IPS-18c (cell line): ENCODE data around the gene CREBRF.
"Not testable (repeated sequence)": the region's sequence is repeated elsewhere in the genome, so short reads cannot be mapped to it uniquely, and the experiment has no call there.

Source experiments
- H3K4me3 ChIP-seq: 2 replicates; pipeline ENCODE4 v1.7.0; 2013; ENCODE audit warnings: low read depth, mild to moderate bottlenecking, low read length, moderate library complexity; ENCODE audit not compliant: insufficient read depth
- H3K9me3 ChIP-seq: one replicate; pipeline ENCODE4 v1.6.1; 2013; ENCODE audit warnings: mild to moderate bottlenecking, low read length, moderate library complexity; ENCODE audit not compliant: control insufficient read depth, insufficient read depth

The CREBRF gene

GRCh38 chr5:173057062-173057924 lies 1.1 kb downstream of the CREBRF start:
- Histone ChIP-seq H3K4me3 (peak overlapping the region; percentile 94), H3K9me3 (no peaks in the 10 kb centered on the region)

DNA sequence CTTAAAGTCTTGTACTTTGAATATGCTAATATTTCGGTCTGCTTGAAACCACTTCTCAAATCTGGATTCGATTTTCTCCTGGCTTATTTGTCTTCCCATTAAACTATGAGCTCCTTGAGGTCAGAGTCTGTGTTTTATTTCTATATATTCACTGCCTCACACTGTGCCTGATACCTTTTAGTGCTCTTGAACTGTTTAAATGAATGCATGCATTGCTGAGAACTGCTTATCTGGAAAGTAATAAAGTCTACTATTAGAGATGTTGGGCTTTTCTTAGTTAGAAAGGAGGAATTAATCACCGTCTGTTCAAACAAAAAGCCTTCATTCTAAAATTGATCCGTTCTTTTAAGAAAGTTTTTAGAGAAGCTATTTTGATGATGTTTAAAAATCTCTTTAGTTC lies 6.0 kb downstream of the CREBRF start:
- H3K4me3 ChIP-seq = no peak overlapping the region
- no peaks in the 10 kb centered on the region for H3K9me3 ChIP-seq

GRCh38 chr5:173065155-173065554 lies 9.0 kb downstream of the CREBRF start:
- no peak overlapping the region for H3K4me3 ChIP-seq
- H3K9me3 ChIP-seq = no peaks in the 10 kb centered on the region

DNA sequence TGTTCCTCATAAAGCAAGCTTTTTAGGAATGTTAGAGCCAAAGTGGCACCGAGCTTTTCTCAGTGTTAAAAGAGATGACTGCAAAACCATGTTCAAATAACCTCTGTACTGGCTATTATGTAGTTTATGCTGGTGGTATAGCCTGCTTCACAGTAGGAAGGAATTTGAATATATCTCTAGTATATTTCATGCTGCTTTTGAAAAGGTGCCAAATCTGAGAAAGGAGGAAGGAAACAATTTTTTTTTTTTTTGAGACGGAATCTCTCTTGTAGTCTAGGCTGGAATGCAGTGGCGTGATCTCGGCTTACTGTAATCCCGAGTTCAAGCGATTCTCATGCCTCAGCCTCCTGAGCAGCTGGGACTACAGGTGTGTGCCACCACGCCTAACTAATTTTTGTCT lies 13.5 kb downstream of the CREBRF start:
- no peaks in the 10 kb centered on the region for H3K9me3 ChIP-seq

DNA sequence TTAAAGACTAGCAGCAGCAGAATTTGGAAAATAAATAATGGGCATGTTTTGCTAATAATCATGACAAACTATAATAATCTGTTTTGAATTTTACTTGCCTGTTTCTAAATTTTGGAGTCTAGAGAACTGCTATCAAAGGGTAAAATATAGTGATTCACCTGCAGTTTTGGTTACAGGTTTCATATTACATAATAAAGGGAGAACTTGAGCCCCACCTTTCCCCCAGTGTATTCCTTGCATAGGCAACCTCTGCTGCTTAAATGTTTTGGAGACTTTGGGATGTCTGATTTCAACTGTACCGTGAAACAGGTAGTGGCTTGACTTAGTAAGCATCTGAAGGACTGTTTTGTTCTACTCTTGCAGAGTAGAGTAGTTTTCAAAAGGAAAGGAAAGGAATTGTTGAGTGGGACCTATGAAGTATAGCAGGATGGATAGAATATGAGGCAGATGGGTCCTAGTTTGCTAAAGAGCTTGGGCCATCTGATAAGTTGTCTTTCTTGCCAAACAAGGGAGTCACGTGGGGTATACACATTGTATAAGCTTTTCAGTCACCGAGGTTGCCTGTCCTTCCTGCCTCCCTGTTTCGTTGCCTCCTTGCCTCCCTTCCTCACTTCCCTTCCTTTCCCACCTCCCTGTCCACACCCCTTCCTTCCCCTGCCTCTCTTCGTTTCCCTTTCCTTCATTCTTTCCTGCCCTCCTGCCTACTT lies 19.1 kb downstream of the CREBRF start:
- Histone ChIP-seq H3K9me3 (no peaks in the 10 kb centered on the region), H3K4me3 (no peak overlapping the region)

More for the DNA sequence above, 13.5 kb downstream of the CREBRF start:
- H3K4me3 ChIP-seq = no peak overlapping the region

GRCh38 chr5:173075970-173076369 lies 19.8 kb downstream of the CREBRF start:
- H3K9me3 ChIP-seq = no peaks in the 10 kb centered on the region
- H3K4me3 ChIP-seq = no peak overlapping the region

- H3K9me3 ChIP-seq, H3K4me3 ChIP-seq: not testable (repeated sequence)
Measured at GRCh38 chr5:173076471-173076870, 20.3 kb downstream of the CREBRF start.

GRCh38 chr5:173078878-173079277 lies 22.7 kb downstream of the CREBRF start:
- no peak overlapping the region for H3K4me3 ChIP-seq
- no peaks in the 10 kb centered on the region for H3K9me3 ChIP-seq

DNA sequence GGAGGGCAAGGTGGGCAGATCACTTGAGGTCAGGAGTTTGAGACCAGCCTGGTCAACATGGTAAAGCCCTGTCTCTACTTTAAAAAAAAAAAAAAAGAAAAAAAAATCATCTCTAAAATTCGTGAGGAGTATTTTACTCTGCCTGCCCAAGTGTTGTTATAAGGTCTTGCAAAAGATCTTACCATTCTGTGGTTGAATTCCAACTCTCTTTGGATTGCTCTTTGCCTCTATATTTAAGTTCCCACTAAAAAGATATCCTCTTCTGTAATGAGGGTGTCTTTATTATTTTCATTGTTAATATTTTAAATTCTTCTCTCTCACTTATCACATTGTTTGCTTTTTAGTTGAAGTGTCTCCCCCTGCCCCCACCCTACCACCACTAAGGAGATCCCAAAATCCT lies 33.4 kb downstream of the CREBRF start:
- Histone ChIP-seq H3K4me3 (no peak overlapping the region), H3K9me3 (no peaks in the 10 kb centered on the region)

- H3K4me3 ChIP-seq = no peak overlapping the region
- no peaks in the 10 kb centered on the region for H3K9me3 ChIP-seq
Measured at GRCh38 chr5:173090639-173091038, 34.5 kb downstream of the CREBRF start.

DNA sequence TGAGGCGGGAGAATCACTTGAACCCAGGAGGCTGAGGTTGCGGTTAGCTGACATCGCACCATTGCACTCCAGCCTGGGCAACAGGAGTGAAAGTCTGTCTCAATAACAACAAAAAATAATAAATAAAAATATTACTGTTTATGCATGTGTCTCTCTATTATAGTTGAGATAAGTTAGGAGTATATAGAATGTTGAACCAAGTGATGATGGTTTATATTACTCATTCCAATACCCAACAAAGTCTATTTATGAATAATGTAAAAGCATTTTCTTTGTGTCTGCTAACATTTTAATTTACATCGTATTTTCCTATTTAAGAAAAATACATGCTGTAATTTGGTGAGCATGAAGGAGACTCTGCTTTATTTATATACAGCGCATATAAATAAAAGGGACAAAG lies 35.8 kb downstream of the CREBRF start:
- H3K9me3 ChIP-seq = no peaks in the 10 kb centered on the region
- H3K4me3 ChIP-seq = no peak overlapping the region

DNA sequence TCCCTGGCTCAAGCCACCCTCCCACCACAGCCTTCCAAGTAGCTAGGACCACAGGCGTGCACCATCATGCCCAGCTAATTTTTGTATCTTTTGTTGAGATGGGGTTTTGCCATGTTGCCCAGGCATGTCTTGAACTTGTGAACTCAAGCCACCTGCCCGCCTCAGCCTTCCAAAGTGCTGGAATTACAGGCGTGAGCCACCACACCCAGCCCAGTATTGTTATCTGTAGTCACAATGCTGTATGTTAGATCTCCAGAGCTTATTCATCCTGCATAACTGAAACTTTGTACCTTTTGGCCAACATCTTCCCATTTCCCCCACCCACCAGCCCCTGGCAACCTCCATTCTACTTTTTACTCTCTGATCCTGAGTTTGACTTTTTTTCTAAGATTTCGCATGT lies 37.5 kb downstream of the CREBRF start:
- Histone ChIP-seq H3K9me3 (no peaks in the 10 kb centered on the region), H3K4me3 (no peak overlapping the region)

DNA sequence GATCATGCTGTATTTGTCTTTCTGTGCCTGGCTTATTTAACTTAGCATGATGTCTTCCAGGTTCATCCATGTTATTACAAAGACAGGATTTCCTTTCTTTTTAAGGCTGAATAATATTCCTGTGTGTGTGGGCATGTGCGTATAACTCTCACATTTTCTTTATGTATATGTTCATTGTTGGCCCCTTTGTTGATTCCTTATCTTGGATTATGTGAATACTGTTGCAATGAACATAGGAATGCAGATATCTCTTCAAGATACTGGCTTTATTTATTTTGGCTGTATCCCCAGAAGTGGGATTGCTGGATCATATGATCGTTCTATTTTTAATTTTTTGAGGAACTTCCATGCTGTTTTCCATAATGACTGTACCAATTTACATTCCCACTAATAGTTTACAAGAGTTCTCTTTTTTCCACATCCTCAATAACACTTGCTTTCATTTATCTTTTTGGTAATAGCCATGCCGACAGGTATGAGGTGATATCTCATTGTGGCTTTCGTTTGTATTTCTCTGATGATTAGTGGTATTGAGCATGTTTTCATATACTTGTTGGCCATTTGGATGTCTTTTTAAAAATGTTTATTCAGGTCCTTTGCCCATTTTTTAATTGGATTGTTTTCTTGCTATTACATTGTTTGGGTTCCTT lies 38.0 kb downstream of the CREBRF start:
- Histone ChIP-seq H3K4me3 (no peak overlapping the region), H3K9me3 (no peaks in the 10 kb centered on the region)

DNA sequence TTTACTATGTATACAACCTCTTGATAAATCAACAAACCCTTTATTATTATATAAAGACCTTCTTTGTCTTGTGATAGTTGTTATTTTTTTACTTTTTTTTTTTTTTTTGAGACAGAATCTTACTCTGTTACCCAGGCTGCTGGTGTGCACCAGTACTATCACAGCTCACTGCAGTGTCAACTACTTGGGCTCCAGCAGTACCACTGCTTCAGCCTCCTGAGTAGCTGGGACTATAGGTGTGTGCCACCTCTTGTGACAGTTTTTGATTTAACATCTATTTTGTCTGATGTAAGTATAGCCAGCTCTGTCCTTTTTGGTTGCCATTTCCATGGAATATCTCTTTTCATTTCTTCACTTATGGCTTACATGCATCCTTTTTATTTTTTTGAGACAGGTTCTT lies 42.6 kb downstream of the CREBRF start:
- no peaks in the 10 kb centered on the region for H3K9me3 ChIP-seq
- no peak overlapping the region for H3K4me3 ChIP-seq

- Histone ChIP-seq H3K4me3 (no peak overlapping the region), H3K9me3 (no peaks in the 10 kb centered on the region)
Measured at GRCh38 chr5:173099461-173099860, 43.3 kb downstream of the CREBRF start.

DNA sequence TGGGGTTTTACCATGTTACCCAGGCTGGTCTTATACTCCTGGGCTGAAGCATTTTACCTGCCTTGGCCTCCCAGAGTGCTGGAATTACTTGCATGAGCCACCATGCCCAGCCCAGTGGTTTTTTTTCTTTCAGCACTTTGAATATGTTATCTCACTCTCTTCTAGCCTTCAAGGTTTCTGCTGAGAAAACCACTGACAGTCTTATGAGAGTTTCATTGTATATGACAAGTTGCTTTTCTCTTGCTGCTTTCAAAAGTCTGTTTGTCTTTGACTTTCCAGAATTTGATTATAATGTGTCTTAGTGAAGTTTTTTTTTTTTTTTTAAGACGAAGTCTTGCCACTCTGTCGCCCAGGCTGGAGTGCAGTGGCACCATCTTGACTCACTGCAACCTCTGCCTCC lies 45.1 kb downstream of the CREBRF start:
- H3K4me3 ChIP-seq = no peak overlapping the region
- no peaks in the 10 kb centered on the region for H3K9me3 ChIP-seq

DNA sequence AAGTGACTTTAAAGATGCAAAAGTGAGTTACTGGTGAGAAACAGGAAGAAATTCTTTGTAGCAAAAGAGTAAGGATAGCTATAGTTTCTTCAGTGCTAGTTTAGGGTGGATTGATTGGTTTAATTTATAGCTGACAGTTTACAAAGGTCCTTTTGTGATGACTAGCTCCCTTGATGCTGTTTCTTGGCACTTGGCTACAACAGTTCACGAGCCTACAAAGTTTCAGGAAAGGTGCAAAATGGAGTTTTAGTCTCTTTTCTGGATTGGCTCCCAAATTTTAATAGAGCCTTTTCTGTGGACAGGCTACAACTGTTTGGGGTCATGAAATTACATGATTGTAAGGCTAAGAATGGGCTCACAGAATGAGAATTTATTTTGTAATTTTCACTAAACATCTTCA lies 47.3 kb downstream of the CREBRF start:
- Histone ChIP-seq H3K4me3 (no peak overlapping the region), H3K9me3 (no peaks in the 10 kb centered on the region)

DNA sequence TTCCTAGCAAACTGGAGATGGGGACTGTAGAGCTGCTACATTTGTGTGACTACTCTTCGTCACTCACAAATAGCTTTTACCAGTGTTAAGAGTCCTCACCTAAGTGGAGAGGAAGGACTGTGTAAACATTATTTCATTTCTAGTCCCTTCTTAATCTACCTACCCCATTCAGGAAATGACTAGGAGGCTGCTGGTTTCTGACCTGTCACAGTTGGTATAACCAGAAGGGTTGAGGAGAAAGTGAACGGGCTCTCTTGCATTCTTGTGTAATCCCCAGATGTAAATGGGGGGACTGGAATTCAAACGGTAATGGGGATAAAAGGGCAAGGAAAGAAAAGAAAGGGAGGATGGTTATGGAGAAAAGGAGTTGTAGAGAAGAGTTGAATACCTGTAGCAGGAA lies 52.8 kb downstream of the CREBRF start:
- Histone ChIP-seq H3K9me3 (no peaks in the 10 kb centered on the region), H3K4me3 (no peak overlapping the region)
